Muscle of back (tissue), 11 donors: Measurements from ENCODE around the gene RBM33. TPM values are rescaled to one million over a fixed set of nuclear protein-coding genes. Genes with fewer than 3 reads are reported as not detected.
"Not testable (repeated sequence)": the region's sequence is repeated elsewhere in the genome, so short reads cannot be mapped to it uniquely, and the experiment has no call there.

Experiments used
- DNase-seq, 3 donors: peaks; one replicate each; pipeline versions ENCODE4 v3.0.0 to v3.0.0-alpha.2; 2013
- polyA plus RNA-seq, 10 donors: library from polyadenylated mRNA; unstranded; fragments of 120-200 nt; gene quantifications; one replicate each; pipeline ENCODE4 v1.2.1, GENCODE V29; 2013; ENCODE audit not compliant: insufficient read length in 10 of 10

Gene RBM33
- polyA plus RNA-seq, 10 donors = 19.5 to 33.5 (median 23.7) TPM

DNA sequence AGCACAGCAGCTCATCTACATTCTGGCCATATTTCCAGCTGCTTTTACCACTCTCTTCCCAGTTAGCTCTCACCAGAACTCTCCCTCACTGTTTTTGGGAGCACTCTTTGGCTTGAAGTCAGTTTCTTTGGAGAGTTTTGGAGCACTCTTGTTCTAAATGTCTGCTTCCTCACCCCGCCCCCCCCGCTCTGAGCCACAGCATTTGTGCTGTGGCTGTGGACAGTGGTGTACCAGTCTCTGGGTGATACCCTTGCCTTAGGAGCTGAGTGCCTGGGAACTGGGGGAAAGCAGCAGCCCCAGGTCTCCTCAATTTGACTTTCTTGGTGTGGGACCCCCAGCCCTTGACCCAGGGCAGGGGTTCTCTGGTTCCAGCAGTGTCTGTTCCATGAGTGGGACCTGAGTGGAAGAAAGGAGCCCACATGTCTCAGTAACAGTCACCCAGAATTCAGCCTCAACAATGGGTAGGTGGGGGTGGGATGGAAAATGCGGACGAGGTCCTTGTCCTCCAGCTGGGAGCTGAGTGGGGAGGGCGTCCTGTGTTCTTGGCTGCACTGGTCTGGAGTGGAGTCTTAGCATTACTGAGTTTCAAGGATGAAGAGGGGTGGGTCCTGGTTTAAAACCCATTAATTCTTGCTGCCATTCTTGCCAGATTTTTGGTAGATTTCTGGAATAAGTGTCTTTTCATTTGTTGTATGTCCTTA, 18.0 kb downstream of the RBM33 start:
- DNase-seq = no peak

DNA sequence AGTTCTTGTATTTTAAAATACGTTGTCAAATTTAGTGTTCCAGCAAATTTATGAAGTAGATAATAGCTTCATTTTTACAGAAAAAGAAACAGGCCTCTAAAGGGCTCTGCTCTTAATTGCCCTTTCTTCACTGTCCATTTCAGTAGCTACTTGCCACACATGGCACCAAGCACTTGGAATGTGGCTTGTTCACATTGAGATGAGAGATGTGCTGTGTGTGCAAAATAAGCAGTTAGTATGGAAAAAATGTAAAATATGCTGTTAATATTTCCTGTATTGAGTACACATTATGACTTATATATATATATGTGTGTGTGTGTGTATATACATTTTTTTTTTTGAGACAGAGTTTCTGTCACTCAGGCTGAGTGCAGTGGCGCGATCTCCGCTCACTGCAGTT, 19.5 kb downstream of the RBM33 start:
- DNase-seq = no peak

DNA sequence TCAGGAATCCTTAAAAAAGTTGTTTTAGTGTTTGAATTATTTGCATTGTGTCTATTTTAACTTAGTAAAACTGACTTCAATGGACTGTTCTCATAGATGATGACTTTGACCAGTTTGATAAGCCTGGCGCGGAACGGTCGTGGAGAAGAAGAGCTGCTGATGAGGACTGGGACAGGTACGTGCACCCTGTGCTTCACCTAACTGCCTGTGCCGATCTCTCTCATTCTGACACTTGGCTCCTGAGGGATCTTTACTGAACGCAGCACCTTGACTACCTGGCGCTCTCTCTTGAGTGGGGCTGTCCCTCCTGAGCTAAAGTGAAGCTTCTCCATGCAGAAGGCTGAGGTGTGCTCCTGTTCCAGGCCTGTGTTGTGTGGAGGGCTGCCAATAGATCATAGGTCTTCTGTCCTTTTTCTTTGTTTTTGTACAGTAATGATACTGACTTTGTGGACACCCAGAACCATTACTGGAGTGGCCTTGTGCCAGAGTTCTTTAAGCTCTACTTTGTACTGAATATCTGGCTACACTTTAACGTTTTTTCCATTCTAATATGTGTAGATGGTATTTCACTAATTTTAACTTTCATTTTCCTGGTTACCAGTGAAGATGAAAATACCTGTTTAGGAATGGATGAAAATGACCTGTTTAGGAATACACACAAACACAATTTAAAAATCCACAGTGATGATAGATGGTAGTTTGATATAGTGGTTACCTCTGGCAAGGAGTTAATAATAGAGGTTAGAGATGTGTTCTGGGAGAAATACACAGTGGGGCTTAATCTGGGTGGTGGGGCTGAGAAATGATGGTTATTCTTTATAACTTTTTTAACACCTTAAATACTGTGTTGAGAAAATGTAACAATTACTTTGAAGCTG, 20.9 kb downstream of the RBM33 start:
- DNase-seq = no peak

- DNase-seq = peak in 1 of 3 donors; percentile 62
These were observed 21.5 kb downstream of the RBM33 start for GRCh38 chr7:155665957-155666287.

- no peak for DNase-seq
These were observed 22.9 kb downstream of the RBM33 start for GRCh38 chr7:155667241-155667829.

GRCh38 chr7:155669717-155670505, 25.4 kb downstream of the RBM33 start:
- peak; percentile 27 to 65 (median 40) for DNase-seq

- DNase-seq = peak in 1 of 3 donors; percentile 8
These were observed 26.1 kb downstream of the RBM33 start for GRCh38 chr7:155670521-155670920.

GRCh38 chr7:155674556-155674955, 30.1 kb downstream of the RBM33 start:
- DNase-seq = no peak

DNA sequence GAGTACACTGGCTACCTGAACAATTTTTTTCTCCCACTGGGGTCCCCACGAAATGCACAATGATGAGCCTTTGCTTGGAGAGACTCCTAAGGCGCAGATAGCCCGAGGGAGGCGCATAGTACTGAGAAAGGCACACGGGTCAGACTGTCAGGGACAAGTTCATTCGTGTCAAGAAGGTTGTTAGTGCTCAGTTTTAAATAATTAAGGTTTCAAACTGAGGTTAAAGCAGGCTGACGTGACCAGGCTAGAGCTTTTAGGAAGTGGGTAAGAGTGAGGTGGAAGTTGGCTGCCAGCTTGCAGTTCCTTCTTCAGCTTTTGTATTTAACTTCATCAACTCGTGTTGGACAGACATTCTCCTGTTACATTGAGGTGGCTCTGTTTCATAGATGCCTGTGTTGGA, 31.6 kb downstream of the RBM33 start:
- DNase-seq = peak in 1 of 3 donors; percentile 9

DNA sequence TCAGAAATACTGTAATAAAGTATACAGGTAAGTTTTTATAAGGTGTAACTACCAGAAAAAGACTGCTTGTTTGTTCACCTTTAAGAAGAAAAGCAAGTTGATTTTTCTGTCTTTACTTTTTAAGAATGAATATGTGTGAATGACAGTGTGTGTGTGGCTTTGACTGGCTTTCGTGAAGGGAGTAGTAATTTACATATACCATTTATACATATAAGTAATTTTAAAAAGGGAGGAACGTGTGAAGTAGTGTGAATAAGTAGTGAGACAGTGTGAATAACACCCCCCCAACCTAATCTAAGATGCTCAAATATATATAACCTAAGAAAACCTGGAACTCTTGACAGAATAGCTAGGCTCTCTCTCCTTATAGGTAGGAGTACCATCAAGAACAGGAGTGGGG, 33.2 kb downstream of the RBM33 start:
- DNase-seq = no peak

DNA sequence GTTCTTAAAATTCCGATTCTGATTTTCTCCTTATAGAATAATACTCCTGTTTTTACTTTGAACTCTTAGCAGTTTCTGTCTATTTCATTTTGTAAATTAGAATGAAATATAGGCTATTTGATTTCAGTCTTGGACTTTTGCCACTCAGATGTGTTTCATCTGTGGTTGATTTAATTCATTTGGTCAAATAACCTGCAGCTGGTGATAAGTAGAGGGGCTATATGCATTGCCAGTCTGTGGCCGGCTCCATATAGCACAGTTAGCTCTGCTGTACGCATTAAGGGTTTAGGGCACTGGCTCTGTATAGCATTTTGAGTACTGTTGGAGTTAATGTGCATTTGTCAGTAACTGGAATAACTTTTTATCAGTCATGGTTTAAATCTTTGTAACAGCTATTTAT, 35.7 kb downstream of the RBM33 start:
- no peak for DNase-seq

- DNase-seq = no peak
These were observed 36.4 kb downstream of the RBM33 start for GRCh38 chr7:155680864-155681263.

GRCh38 chr7:155681663-155682062, 37.2 kb downstream of the RBM33 start:
- no peak for DNase-seq

- no peak for DNase-seq
These were observed 38.0 kb downstream of the RBM33 start for GRCh38 chr7:155682484-155682883.

DNA sequence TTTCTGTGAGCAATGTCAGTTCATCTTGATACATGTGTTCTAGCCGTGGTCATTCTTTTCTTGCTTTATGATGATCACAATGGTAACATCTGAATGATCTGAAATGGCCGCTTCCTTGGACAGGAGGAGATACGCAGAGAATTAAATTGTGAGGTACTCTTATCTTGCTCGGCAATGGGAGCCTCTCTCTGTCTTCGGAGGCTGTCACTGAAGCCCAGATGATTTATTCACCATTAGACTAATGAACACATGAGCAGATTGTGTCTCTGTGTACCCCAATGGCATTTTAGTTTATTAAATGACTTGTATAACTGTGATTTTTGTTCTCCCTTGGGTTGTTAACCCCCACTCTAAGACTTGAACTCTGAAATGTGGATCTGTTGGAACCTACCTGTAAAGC, 38.6 kb downstream of the RBM33 start:
- DNase-seq = no peak

GRCh38 chr7:155683714-155684113, 39.3 kb downstream of the RBM33 start:
- no peak for DNase-seq

DNA sequence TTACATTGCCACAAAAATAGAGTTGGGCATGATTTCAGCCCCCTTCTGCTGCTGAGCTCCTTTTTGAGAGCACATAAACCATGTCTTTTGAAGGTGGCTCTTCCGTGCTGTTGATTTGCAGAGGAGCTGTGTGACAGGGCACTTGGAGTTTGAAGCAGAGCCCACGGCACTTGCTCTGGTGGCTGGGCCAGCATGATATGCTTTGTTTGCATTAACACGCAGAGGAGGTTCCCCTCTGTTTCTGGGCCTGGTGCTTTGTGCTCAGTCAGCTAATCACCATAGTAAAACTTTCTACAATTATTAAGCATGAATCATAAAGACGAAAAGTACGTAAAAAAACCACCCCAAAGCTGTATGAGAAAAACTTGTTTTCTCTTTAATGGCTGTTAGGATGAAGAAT, 40.1 kb downstream of the RBM33 start:
- no peak for DNase-seq

- no peak for DNase-seq
These were observed 40.8 kb downstream of the RBM33 start for GRCh38 chr7:155685070-155685790.

GRCh38 chr7:155685791-155686160, 41.3 kb downstream of the RBM33 start:
- DNase-seq = no peak

- not testable (repeated sequence) for DNase-seq
These were observed 42.3 kb downstream of the RBM33 start for GRCh38 chr7:155686620-155687324.

DNA sequence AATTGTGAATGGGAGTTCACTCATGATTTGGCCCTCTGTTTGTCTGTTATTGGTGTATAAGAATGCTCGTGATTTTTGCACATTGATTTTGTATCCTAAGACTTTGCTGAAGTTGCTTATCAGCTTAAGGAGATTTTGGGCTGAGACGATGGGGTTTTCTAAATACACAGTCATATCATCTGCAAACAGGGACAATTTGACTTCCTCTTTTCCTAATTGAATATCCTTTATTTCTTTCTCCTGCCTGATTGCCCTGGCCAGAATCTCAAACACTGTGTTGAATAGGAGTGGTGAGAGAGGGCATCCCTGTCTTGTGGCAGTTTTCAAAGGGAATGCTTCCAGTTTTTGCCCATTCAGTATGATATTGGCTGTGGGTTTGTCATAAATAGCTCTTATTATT, 43.8 kb downstream of the RBM33 start:
- not testable (repeated sequence) for DNase-seq
